ENCODE measurements around the gene RNF121. TPM values are rescaled to one million over a fixed set of nuclear protein-coding genes. Genes with fewer than 3 reads are reported as not detected.

RNF121 gene
- total and polyA plus RNA-seq, 2 of the 4 experiments (the other 2 are of a cell fraction) = 43.4 to 88.7 TPM

- no peak for TF ChIP-seq MAFK (IDR thresholded peaks at IDR 0.05; ENCODE audit: low read depth, low read length)
- TF ChIP-seq USF2 (IDR thresholded peaks at IDR 0.05; ENCODE audit: low read depth, low read length) = no peak
- TF ChIP-seq RFX5 (IDR thresholded peaks at IDR 0.05; ENCODE audit: low read depth, low read length) = no peak
- TF ChIP-seq MXI1 (IDR thresholded peaks at IDR 0.05; ENCODE audit: borderline replicate concordance, low read depth, low read length) = no peak
- no peak for TF ChIP-seq POLR2A (IDR thresholded peaks at IDR 0.05; ENCODE audit: low read depth, low read length)
- TF ChIP-seq BHLHE40 (IDR thresholded peaks at IDR 0.05; ENCODE audit: low read depth, low read length) = no peak
- no peak for TF ChIP-seq MAZ (IDR thresholded peaks at IDR 0.05; ENCODE audit: borderline replicate concordance, low read depth, low read length)
- no peak for TF ChIP-seq FOS (IDR thresholded peaks at IDR 0.05; ENCODE audit: low read depth, low read length)
- TF ChIP-seq CTCF (conservative IDR thresholded peaks at IDR 0.05; ENCODE audit: low read depth, low read length) = no peak
- no peak for TF ChIP-seq RAD21 (IDR thresholded peaks at IDR 0.05; ENCODE audit: low read length)
- TF ChIP-seq CHD1 (IDR thresholded peaks at IDR 0.05; ENCODE audit: low read depth, low read length) = no peak
- TF ChIP-seq NFE2L2 (IDR thresholded peaks at IDR 0.05; ENCODE audit: low read depth, low read length) = no peak
- no peak for TF ChIP-seq CEBPB (IDR thresholded peaks at IDR 0.05; ENCODE audit: low read depth, low read length)
- TF ChIP-seq RCOR1 (IDR thresholded peaks at IDR 0.05; ENCODE audit: insufficient replicate concordance, low read length) = no peak
- TF ChIP-seq SMC3 (IDR thresholded peaks at IDR 0.05; ENCODE audit: low read depth, low read length) = no peak
- POLR2A ChIA-PET (ENCODE audit: unreplicated experiment) = no interaction called here
- Histone ChIP-seq H2BK20ac (ENCODE audit: low read depth, low read length) (no peak overlapping the region), H2BK5ac (ENCODE audit: low read depth, low read length, poor library complexity, severe bottlenecking) (no peak overlapping the region), H4K91ac (ENCODE audit: insufficient read depth, low read depth, low read length) (no peak overlapping the region), H3K56ac (ENCODE audit: extremely low read depth, insufficient read depth, low read length) (no peak overlapping the region), H3K4me3 (ENCODE audit: insufficient read depth, low read depth, low read length) (no peak overlapping the region), H4K5ac (ENCODE audit: low read depth, low read length) (no peak overlapping the region), H2AK5ac (ENCODE audit: low read depth, low read length) (no peak overlapping the region), H4K8ac (ENCODE audit: low read depth in 2 of 2, low read length in 2 of 2) (no peak overlapping the region), H4K20me1 (ENCODE audit: insufficient read depth, low read length) (peaks cover 11% of the 10 kb centered on the region; the same call in 1 of the 2 replicates), H3K27ac (ENCODE audit: insufficient read depth, low read length) (no peak overlapping the region), H3K9ac (ENCODE audit: low read depth, low read length) (no peak overlapping the region), H2AK9ac (replicated peaks; ENCODE audit: low read depth, low read length, poor library complexity) (no peak overlapping the region), H3K36me3 (ENCODE audit: control insufficient read depth, insufficient read depth, low read length) (no peaks in the 10 kb centered on the region), H3K4me1 (ENCODE audit: control insufficient read depth, insufficient read depth, low read length) (0 out of 2 replicates have a peak, but pooled peaks cover 2% of the 10 kb centered on the region), H3K27me3 (ENCODE audit: control insufficient read depth, insufficient read depth, low read length) (no peaks in the 10 kb centered on the region), H3K9me3 (ENCODE audit: control insufficient read depth, insufficient read depth, low read length) (no peaks in the 10 kb centered on the region), H3K4me2 (ENCODE audit: low read depth, low read length) (no peak overlapping the region), H3K14ac (replicated peaks; ENCODE audit: low read depth, low read length) (no peak overlapping the region), H2BK15ac (ENCODE audit: low read depth, low read length) (no peak overlapping the region), H3K23ac (ENCODE audit: low read depth, low read length) (no peak overlapping the region), H3K4ac (ENCODE audit: low read depth, low read length) (no peak overlapping the region), H3K9me1 (ENCODE audit: insufficient read depth, low read length) (no peaks in the 10 kb centered on the region), H3K18ac (ENCODE audit: low read depth, low read length) (no peak overlapping the region), H3K79me1 (ENCODE audit: low read depth in 1 of 2, low read length in 2 of 2) (peaks cover 8 to 30% of the 10 kb centered on the region in 2 experiments; a peak in 3 of 4 replicates), H2BK120ac (ENCODE audit: low read depth, low read length) (no peak overlapping the region), H2AFZ (replicated peaks; ENCODE audit: low read length, poor library complexity) (no peak overlapping the region)
- intact Hi-C loops (cut with micrococcal nuclease) = no loop called here
- DNase-seq (no peak), ATAC-seq (ENCODE audit: low read depth) (no peak)
- in situ Hi-C loops (cut with MboI; ENCODE audit: low sequenced_read_pairs) = no loop called here
- BruUV-seq (replicated peaks) = no TSS peak
- dilution Hi-C loops (cut with HindIII; ENCODE audit: low sequenced_read_pairs, unreplicated experiment) = no loop called here
- CTCF ChIA-PET = interaction anchor here (0.6 to 1.5 kb wide), 9 partner anchors 9 to 454 kb away, joined by 3 to 6 read pairs (median 4); no protein-coding TSS in a partner anchor
- no CpG with 5 or more reads among the region's 1 CpG for WGBS, 2 experiments (ENCODE audit: extremely low coverage in 2 of 2, insufficient read length in 1 of 2)
Observed at GRCh38 chr11:71977090-71977489, 48.2 kb downstream of the RNF121 start.
